GM21619 (cell line): ENCODE measurements around the gene SLC6A5.

Experiments used
- ATAC-seq: cut with Tn5 transposase; IDR thresholded peaks from one replicate; pipeline ENCODE4 v1.9.1; 2021; ENCODE audit not compliant: unreplicated experiment

SLC6A5 gene

GRCh38 chr11:20618083-20618482, 18.7 kb downstream of the SLC6A5 start:
- ATAC-seq = no peak

GRCh38 chr11:20620988-20621387, 21.6 kb downstream of the SLC6A5 start:
- ATAC-seq = no peak

DNA sequence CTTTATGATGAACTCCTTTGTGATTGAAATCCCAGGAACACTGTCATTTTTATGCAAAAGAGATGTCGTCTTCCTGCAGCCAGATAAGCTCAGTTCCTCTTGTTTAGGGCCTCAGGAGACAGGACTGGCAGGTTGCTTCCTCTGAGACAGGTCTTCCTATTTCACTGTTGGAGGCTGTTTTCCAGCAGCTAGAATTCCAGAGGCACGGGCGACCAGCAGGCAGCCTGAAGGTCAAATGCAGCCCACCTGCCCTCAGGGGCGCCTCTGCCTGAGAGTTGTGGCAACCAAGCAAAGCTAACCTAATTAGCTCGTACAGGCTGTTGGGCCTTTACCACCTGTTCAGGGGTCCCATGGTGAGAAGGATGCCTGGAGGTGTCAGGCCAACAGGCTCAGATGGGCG, 22.3 kb downstream of the SLC6A5 start:
- no peak for ATAC-seq

GRCh38 chr11:20623252-20623651, 23.8 kb downstream of the SLC6A5 start:
- ATAC-seq = no peak

GRCh38 chr11:20626279-20626678, 26.9 kb downstream of the SLC6A5 start:
- ATAC-seq = no peak

DNA sequence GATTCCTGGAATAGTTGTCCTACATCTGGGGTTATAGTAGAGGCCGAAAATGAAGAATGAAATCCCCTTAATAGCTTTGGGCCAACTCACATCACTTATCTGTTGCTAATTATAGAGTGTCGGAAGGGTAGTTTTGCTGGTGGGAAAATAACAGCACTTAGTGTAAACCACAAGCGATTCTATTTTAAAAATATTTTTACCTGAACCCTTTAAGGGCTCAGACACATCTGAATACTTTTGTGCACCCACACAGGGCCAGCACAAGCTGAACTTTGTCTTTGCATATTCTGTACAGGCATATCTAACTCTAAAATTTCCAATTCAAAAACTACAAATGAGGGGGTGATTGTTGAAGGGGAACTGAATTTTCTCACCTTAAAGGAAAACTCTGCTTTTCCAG, 27.6 kb downstream of the SLC6A5 start:
- ATAC-seq = no peak

GRCh38 chr11:20627701-20628100, 28.3 kb downstream of the SLC6A5 start:
- no peak for ATAC-seq

DNA sequence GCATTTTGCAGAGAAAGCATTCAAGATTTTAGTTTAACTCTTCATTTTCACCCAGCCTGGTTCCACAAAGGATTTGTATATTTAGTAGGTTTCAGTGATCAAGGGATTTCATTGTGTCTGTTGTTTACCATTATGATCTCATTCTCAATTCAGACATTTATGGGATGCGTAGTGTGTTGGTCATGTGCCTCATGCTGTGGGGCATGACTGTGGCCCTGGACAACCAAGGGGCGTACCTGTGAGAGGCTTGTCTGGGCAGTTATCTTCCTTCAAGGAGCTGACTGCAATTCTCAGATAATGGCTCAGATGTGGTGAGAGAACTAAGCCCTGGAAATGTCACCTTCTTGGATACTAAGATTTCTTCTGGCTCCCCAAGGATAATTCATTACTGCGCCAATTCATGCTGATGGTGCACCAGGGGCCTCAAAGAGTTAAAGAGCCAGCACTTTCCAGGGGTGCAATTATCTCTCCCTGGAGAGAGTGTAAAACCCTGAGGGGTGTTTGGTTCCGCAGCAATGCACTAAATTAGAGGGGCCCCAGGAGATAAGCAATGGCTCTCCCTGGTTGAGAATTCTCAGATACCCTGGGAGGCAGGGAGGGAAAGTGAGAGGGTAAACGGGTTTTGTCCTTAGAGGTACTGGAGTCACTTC, 32.2 kb downstream of the SLC6A5 start:
- no peak for ATAC-seq

DNA sequence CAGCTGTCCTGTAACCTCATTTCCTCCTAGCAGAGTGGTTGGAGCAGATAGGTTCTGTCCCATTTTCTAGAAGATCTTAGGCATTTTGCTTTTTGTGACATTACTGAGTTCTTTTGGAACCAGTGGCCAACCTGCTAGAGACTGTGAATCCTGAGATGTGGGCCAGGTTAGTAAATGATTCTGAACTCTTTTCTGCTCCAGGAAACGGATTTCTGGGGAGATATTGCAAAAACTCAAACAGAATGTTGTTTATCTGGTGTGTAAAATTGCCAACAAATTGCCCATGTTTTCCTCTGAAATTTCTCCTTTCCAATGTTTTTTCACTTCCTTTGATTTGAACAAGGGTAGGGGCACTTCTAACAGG, 32.7 kb downstream of the SLC6A5 start:
- ATAC-seq = no peak

DNA sequence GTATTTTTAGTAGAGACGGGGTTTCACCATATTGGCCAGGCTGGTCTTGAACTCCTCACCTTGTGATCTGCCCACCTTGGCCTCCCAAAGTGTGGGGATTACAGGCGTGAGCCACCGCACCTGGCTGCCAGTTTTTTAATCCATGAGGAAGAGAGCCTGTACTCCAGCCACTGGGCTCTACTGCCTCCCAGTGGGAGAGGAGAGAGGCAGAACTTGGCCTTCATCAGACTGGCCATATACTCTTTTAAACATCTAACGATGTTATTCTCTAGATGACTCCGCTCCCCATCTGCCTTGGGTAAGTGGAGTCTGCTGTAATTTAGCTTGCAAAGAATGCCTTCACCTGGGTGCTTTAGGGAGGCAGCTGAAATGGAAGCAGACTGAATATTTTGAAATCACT, 34.6 kb downstream of the SLC6A5 start:
- ATAC-seq = no peak

- ATAC-seq = no peak
These were observed 35.4 kb downstream of the SLC6A5 start for GRCh38 chr11:20634781-20635180.

DNA sequence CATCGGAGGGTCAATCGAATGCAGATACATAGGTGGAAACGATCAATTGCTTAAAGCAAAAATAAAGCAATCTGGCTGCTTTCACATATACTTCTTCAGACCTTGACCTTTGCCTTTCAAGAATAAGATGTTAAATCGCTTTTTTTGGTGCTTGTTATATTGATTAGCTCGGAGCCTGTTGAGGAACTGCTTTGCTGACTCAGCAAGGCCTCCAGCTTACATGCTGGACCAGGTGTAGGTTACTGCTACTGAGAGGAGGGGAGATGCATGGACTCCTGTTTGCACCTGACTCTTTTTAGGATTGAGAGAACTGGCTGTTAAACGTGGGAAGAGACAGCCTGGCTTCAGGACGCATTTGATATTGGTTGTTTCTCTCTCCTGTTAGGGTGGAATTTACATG, 38.7 kb downstream of the SLC6A5 start:
- no peak for ATAC-seq

DNA sequence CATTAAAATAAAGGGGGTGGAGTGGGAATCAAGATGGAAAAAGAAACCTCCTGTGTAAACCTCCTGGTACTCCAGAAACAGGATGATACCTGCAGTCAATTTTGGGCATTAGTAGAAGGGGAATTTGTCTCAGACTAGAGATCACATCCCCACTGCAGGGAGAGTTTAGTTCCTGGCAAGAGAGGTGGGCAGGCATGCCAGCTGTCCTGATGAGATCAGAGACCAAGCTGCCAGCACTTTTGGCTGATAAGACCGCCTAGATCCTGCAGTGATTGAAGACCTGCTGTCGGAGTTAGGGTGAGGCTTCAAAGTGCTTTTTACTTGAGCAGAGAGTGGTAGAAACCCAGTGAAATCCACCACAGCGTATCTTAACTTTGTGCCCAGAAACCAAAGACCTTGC, 40.3 kb downstream of the SLC6A5 start:
- no peak for ATAC-seq

DNA sequence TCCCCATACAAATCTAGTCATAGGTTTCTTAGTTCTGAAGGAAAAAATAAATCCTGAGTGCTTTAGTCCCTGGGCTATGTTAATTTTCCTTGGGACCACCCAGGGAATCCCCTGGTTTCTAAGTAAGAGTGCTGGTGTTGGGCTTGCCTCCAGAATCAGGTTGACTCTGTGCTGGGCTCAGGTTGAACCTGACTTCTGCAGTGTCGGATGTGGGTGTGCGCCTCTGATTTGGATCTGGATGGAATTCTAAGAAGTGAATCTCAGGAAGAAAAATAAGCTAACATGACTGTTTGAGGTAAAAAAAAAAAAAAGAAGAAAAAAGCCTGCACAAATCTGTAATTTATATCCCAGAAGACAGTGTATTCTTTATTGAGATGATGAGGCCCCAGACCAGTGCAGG, 41.0 kb downstream of the SLC6A5 start:
- ATAC-seq = no peak

DNA sequence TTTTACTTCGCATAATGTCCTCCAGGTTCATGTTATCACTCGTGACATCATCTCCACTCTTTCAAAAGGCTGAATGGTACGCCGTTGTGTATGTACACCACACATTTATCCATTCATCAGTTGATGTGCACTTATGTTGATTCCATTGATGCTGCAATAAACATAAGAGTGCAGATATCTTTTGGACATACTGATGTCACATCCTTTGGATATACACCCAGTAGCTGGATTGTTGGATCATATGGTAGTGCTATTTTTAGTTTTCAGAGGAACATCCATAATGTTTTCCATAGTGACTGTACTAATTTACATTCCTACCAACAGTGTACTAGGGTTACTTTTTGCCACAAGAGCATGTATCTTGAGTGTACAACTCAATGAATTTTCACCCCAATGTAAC, 45.0 kb downstream of the SLC6A5 start:
- ATAC-seq = no peak

DNA sequence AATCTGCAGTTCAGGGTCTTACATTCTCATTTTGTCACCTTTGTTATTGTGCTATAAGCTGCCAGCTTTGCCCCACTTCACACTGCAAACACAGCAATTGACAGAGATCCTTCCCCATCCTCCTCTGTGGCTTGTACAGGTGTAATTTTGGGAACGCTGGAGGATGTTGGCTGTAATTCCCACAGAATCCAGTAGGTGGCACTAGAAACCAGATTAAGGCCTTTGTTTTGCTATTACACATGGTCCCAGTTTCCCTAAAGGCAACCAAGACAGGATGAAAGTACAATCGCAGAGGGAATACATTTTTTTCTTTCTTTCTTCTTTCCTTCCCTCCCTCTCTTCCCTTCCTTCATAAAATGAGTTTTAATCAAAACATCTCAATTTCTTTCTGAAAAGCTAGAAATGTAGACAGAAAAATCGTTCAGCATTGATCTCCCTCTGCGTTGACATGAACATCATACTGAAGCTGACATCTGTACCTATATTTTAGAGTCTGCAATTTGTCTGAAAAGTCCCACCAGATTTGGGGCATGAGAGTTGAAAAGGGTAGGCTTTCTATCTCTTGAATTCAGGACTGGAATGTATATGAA, 48.7 kb downstream of the SLC6A5 start:
- ATAC-seq = peak; percentile 86

DNA sequence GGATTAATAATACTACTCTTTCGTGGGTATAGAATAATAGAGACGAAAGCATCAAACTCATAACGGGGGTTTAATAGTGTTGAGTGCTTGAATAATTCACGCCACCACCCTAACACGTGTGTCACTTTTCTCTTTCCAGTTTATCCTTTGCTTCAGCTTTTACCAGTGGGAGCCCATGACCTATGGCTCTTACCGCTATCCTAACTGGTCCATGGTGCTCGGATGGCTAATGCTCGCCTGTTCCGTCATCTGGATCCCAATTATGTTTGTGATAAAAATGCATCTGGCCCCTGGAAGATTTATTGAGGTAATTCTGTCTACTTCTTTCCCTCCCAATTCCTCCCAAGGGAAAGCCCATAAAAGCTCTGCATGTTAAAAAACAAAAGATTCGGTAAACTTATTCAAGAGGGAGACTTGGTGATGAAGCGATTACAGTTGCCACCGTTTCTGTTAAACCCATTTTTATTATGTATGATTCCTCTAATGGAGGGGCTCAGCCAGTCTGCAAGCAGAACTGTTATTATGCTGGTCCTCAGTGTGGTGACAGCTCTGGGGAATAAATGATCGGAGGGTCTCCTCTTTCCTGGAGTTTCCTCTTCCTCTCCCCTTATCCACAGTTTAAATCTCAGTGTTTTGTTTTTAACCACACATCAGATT, 52.9 kb downstream of the SLC6A5 start:
- ATAC-seq = no peak

DNA sequence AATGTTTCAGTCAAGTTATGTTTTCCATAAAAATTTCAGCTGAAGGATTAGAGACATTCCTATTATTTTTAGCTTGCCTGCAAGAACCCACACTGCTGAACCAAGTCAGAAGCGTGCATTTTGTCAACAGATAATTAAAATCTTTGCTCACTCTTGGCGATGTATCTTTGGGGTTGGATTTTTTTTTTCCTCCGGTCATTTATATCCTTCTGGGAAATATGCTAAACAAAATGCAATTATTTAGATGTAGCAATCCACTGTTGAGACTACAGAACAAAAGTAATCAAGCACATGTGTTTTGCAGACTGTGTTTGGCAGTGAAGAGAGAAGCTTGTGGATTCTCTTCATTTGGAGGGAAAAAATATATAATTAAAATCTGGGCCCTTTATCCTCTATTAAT, 54.6 kb downstream of the SLC6A5 start:
- no peak for ATAC-seq

- no peak for ATAC-seq
These were observed 57.5 kb downstream of the SLC6A5 start for GRCh38 chr11:20656901-20657300.

DNA sequence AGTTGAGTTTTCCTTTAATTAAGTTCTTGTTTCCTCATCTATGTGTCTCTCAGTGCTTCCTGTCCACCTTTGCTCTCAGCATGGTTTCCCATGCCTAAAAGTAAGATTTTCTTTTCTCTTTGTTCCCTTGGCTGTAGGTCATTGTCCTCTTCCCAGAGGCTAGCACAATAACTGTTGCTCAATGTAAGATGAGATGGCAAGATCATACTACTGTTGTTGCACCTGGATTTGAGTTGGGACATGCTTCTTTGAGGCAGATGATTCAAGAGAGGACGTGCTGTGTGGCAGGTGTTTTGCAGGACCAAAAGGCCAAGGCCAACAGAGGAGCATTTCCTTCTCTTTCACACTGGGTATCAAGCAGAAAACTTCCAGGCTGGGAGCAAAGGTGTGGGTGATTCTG, 58.7 kb downstream of the SLC6A5 start:
- no peak for ATAC-seq

- ATAC-seq = no peak
These were observed 62.0 kb downstream of the SLC6A5 start for GRCh38 chr11:20661445-20661844.

GRCh38 chr11:20661850-20662249, 62.4 kb downstream of the SLC6A5 start:
- ATAC-seq = no peak
